ENCODE measurements around the gene LUC7L.
"Not testable (repeated sequence)": the region's sequence is repeated elsewhere in the genome, so short reads cannot be mapped to it uniquely, and the experiment has no call there.

Gene LUC7L

DNA sequence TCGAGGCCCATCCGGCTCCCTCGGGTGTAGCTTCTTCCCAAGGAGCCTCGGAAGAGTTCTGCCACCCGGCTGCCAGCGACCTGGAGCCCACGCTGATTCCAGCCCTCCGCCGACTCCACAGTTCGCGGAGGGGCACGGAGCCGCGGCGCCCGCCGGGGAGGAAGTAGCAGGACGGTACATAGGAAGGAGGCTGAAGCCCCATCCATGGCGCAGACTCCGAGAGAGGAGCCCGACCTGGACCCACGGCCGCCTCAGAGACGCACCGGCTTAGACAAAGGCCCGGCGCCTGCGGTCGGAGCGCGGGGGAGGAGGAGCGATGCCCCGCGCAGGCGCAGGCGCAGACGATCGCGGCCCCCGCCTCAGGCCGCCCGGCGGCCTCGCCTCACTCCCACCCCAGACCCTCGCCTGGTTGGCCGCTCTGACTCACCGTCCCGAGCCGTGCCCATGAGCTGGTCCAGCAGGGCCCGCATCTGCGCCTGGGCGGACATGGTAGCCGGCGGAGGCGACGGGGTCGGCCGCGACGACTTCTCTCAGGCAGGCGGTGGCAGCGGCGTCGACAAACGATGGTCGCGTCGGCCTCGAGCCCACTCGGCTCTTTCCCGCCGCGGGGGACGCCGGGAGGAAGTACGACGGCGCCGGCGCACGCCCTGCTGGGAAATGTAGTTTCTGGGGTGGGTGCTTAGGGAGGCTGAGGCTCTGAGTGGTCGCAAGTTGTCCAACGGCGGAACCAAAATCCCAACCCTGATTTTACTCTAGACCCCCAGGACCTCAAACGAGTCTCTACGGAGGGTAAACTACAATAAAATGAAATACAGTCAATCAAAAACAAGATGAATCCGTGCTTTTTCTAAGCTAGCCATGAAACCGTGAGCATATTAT, at the start of gene LUC7L:
TSS of gene LUC7L (minus strand) at position 598 of the 879 bp plus-strand sequence. CDS start at position 488, 110 bp downstream.
- peak; percentile 81 for DNase-seq (ENCODE audit: low read depth)

- DNase-seq (ENCODE audit: low read depth): peak; percentile 11
Measured at GRCh38 chr16:278863-279366, 49.7 kb upstream of the LUC7L start.

DNA sequence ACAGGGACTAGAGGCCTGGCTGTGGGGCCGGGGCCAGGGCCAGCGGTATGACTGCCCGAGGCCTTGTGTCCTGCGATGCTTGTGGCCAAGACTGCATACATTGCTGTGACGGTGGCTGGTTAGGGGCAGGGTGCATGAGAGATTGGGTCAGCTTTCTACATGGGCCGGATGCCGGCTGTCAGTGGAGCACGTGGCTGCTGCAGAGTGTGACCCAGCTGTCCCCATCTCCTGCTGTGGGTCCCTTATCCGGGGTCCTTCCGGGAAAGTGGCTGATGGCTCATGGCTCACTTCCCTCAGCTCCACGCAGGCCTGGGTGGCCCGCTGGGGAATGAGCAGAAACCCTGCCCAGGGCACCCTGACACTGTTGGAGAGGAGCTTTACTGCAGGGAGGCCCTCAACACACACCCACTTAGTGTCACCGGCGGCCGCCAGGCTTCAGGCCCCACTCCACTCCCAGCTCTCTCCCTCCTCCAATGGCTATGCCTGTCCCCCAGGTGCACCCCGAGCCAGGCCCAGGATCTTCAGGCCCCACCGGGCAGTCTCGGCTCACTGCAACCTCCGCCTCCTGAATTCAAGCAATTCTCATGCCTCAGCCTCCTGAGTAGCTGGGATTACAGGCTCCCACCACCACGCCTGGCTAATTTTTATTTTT, 47.3 kb upstream of the LUC7L start:
- no peak for DNase-seq (ENCODE audit: low read depth)

DNA sequence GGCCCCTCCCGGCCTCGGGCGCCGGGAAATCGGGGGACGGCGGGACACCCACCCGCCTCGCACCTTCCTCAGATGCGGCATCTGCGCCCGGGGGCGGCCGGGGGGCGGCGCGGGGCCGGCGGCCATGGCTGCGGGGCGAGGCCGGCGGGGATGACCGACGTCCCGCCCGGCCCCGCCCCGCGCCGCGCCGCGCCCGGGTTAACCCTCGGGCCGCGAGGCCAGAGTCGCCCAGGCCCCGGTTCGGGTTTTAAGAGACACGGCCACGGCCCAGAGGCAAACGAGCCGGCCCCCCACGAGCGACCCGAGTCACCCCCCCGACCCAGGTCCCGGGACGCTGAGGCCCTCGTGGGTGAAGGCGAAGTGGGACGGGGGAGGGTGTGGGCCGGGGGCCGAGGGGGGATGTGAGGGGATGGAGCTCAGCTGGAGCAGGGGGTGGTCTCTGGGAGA, 46.6 kb upstream of the LUC7L start, which contains the start of gene RGS11:
TSS of gene RGS11 (minus strand) at position 159 of the 447 bp plus-strand sequence. CDS start at position 126, 33 bp downstream.
- no peak for DNase-seq (ENCODE audit: low read depth)

DNA sequence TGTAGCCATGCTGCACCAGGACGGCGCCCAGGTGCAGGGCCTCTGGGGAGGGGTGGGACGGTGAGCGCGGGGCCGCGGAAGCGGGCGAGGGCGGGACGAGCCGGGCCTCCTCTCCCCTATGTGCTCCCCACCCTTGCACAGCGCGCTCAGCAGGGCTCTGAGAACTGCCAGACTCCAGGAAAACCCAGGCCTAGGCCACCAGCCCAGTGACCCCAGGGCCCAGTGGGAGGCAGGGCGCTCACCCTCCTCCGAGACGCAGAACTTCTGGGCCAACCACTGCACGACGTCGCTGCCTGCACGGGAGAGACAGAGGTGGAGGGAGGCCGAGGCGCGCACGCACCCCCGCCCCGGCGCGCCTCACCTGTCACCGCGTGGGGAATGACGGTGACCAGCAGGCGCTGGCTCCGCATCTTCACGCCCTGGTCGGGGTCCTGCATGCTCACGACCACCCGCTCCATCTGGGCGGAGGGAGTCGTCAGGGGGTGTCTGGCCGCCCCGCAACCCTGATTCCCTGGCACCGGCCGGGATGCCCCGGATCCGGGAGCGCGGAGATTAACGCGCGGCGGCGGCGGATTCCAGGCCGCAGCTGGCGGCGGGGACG, 45.9 kb upstream of the LUC7L start:
- no peak for DNase-seq (ENCODE audit: low read depth)

GRCh38 chr16:273547-274421, 44.5 kb upstream of the LUC7L start:
- DNase-seq (ENCODE audit: low read depth): no peak

- DNase-seq (ENCODE audit: low read depth): no peak
Measured at GRCh38 chr16:272633-273546, 43.6 kb upstream of the LUC7L start.

- no peak for DNase-seq (ENCODE audit: low read depth)
Measured at GRCh38 chr16:270381-271255, 41.4 kb upstream of the LUC7L start.

DNA sequence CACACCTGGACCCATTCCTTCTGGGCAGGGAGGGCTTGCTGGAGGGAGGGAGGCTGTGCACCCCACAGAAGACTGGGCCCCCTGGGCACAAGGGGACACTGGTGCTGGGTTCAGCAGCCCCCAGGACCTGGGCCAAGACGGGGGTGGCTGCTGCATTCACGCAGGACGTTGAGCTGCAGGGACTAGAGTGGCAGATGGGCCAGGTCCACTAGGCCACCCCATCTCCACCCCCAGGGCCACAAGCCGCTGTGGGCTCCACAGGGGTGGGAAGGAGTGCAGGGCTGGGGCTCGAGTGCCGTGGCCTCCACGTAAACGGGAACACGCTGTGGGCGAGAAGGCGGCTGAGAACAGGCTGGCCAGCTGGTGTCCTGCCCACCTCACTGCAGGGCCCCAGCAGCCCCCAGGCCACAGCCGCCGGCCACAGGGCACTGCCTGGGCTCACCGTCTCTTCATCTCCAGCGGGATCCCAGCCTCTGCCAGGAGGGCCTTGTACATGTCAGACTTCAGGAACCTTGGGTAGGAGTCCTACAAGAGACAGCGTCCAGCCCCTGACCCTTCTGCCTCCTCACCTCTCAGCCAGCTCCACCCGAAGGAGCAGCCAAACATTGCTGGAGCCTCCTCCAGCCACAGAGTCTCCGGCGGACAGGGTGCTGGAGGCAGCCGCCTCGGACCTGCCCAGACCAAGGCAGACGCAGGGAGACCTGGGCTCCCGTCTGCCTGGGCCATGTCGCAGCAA, 40.0 kb upstream of the LUC7L start:
- no peak for DNase-seq (ENCODE audit: low read depth)

DNA sequence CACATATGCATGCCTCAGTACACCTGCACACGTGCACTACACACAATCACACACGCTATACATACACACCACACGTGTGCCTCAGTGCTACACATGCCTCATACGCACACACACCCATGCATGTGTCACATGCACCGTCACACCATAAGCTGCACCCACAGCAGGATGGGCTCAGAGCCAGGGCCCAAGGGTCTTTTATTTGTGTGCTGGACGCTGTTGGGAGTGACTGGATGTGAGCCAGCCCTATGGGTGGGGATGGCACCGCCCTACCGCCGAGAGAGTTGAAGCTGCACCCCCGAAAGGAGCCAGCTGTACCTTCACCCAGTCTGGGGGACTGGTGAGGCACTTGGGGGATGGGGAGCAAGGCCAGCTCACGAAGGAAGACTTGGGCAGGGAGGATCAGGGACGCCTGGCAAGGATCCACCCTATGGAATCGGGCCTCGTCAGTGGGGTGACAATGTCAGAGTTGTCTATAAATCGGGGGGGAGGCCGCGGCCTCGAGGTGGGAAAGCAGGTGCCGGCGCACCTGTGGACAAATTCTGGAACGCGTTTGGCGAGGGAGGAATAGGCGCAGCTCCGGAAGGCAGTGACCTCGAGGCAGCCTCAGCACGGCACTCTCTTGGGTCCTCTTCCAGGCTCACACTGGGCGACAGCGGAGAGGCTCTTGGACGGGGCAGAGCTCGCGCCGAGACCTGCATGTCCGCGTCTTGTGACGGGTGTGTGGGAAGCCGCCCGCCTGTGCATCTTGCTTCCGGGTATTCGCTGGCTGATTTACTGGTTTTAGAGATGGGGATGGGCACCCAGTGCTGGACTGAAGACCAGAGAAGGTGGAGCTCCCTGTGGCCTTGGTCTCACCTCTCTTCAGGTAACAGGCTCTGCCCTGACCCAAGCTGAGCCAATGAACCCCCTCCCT, 39.1 kb upstream of the LUC7L start:
- no peak for DNase-seq (ENCODE audit: low read depth)

GRCh38 chr16:267562-267961, 38.3 kb upstream of the LUC7L start:
- DNase-seq (ENCODE audit: low read depth): not testable (repeated sequence)

DNA sequence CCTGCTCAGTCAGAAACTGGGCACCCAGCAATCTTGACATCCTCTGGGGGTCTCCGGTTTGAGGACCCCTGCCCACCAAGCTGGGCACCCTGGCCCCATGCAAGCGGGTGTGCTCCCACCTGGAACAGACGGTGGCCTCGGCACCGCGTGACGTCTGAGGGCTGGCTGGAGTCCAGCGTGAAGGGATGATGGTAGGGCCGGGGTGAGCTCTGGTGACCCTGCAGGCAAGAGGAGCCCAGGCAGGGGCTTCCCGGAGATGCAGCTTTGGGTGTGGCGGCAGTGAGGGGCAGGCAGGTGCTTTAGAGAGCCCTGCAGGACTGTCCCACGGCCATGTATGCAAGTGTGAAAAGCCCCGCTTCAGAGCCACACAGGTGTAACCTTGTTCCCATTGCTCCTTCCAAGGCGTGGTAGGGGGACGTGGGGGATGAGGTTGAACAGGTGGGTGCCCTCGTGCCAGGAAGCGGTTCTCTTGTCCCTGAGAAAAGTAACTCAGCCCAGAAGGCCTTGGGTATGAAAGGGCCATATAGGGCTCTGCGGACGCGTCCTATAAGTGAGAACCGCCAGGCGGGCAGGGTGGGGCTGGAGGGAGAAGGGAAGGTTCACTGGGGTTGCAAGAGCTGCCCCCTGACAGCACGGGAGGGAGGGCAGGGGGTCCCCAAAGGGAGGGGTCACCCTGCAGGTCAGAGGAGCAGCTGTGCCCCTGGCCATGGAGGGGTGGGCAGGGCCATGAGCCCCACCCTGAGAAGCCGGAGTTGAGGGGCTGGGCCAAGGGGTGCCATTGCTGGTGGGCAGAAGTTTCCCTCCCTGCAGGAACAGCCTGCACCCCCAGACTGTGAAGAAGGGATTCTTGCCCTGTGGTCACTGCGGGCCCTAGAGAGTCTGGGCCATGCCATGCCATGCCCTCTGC, 37.3 kb upstream of the LUC7L start:
- no peak for DNase-seq (ENCODE audit: low read depth)

GRCh38 chr16:265711-266110, 36.5 kb upstream of the LUC7L start:
- no peak for DNase-seq (ENCODE audit: low read depth)

- no peak for DNase-seq (ENCODE audit: low read depth)
Measured at GRCh38 chr16:265002-265529, 35.8 kb upstream of the LUC7L start.

GRCh38 chr16:264440-264951, 35.2 kb upstream of the LUC7L start:
- DNase-seq (ENCODE audit: low read depth): no peak

DNA sequence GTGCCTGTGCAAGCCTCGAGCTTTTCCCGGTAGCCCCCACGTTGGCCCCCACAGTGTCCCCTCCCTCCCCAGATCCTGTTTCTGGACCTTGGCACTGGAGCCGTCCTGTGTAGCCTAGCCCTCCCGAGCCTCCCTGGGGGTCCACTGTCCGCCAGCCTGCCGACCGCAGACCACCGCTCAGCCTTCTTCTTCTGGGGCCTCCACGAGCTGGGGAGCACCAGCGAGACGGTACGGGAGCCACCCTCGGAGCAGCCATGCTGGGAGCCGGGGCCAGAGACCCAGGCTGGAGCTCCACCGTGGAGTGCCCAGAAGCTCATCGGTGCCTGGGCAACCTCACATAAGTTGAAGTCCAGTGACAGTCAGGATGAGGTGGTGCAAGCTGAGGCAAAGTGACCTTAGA, 34.7 kb upstream of the LUC7L start:
- DNase-seq (ENCODE audit: low read depth): no peak

Measured in activated T-cell treated with anti-CD3 and anti-CD28 coated beads for 24 hours (primary cell).